Right hindlimb (tissue), 1 donor: ENCODE results near the gene ADSL.

Source experiments
- DNase-seq: peaks from one replicate; pipeline ENCODE4 v3.0.0-alpha.2; 2018

Gene ADSL

GRCh38 chr22:40420341-40421081, 74.2 kb downstream of the ADSL start:
- DNase-seq: no peak

GRCh38 chr22:40421082-40421350, 74.7 kb downstream of the ADSL start:
- DNase-seq: no peak

GRCh38 chr22:40421941-40422340, 75.6 kb downstream of the ADSL start:
- DNase-seq: no peak

- DNase-seq: no peak
Measured at GRCh38 chr22:40422558-40423309, 76.4 kb downstream of the ADSL start.

- DNase-seq: peak; percentile 59
Measured at GRCh38 chr22:40423310-40423688, 77.0 kb downstream of the ADSL start.

GRCh38 chr22:40423882-40424640, 77.8 kb downstream of the ADSL start:
- no peak for DNase-seq

- DNase-seq: no peak
Measured at GRCh38 chr22:40425082-40425481, 78.8 kb downstream of the ADSL start.

- DNase-seq: peak; percentile 69
Measured at GRCh38 chr22:40426594-40427333, 80.5 kb downstream of the ADSL start.

- no peak for DNase-seq
Measured at GRCh38 chr22:40428796-40429195, 82.5 kb downstream of the ADSL start.

GRCh38 chr22:40429481-40429880, 83.2 kb downstream of the ADSL start:
- DNase-seq: no peak

GRCh38 chr22:40430991-40431390, 84.7 kb downstream of the ADSL start:
- DNase-seq: no peak

GRCh38 chr22:40432157-40432556, 85.9 kb downstream of the ADSL start:
- DNase-seq: no peak

- DNase-seq: no peak
Measured at GRCh38 chr22:40432625-40433024, 86.3 kb downstream of the ADSL start.

GRCh38 chr22:40433416-40434090, 87.3 kb downstream of the ADSL start:
- no peak for DNase-seq

GRCh38 chr22:40434106-40434505, 87.8 kb downstream of the ADSL start:
- DNase-seq: no peak

- no peak for DNase-seq
Measured at GRCh38 chr22:40434745-40435144, 88.4 kb downstream of the ADSL start.

- no peak for DNase-seq
Measured at GRCh38 chr22:40436505-40437431, 90.5 kb downstream of the ADSL start.
